ENCODE results near the gene WDR13. TPM values are rescaled to one million over a fixed set of nuclear protein-coding genes. Genes with fewer than 3 reads are reported as not detected.

WDR13 gene
- total and polyA plus RNA-seq, 2 donors: 41.9 to 153 TPM

GRCh38 chrX:48573690-48574269, 23.5 kb upstream of the WDR13 start:
- Histone ChIP-seq H3K4me1 (ENCODE audit: control insufficient read depth in 2 of 2, insufficient read depth in 2 of 2, low read length in 2 of 2) (peaks cover 13% of the 10 kb centered on the region in 2 donors), H3K9me3 (ENCODE audit: control insufficient read depth in 2 of 2, insufficient read depth in 1 of 2, low read length in 1 of 2) (no peaks in the 10 kb centered on the region), H3K27me3 (ENCODE audit: control insufficient read depth in 2 of 2, insufficient read depth in 1 of 2, low read length in 1 of 2) (no peaks in the 10 kb centered on the region), H3K4me3 (ENCODE audit: low read length in 2 of 2) (peak overlapping the region; percentile 63 to 78), H3K36me3 (ENCODE audit: control insufficient read depth in 2 of 2, insufficient read depth in 2 of 2, low read length in 1 of 2) (peaks cover 22 to 32% of the 10 kb centered on the region in 2 donors), H3K27ac (ENCODE audit: low read depth in 1 of 2, low read length in 1 of 2) (peak overlapping the region; percentile 93 to 100)
- WGBS: 49% methylated on average over 19 of the region's 19 CpGs
- peak in 1 of 9 donors; percentile 4 for DNase-seq (ENCODE audit: low read depth in 6 of 9, low spot score in 9 of 9)

GRCh38 chrX:48574270-48575266, 22.7 kb upstream of the WDR13 start, which contains the start of gene RBM3:
TSS of gene RBM3 (plus strand) at chrX:48574484. CDS start at chrX:48575181, 697 bp downstream.
- H3K9me3 ChIP-seq (ENCODE audit: control insufficient read depth in 2 of 2, insufficient read depth in 1 of 2, low read length in 1 of 2): no peaks in the 10 kb centered on the region
- under 1% methylated on average over 71 of the region's 71 CpGs for WGBS
- DNase-seq (ENCODE audit: low read depth in 6 of 9, low spot score in 9 of 9): peak; percentile 72 to 95 (median 87)
- peak within 1 kb of the TSS; percentile 93 to 100 for H3K27ac ChIP-seq (ENCODE audit: low read depth in 1 of 2, low read length in 1 of 2)
- no peaks in the 10 kb centered on the region for H3K27me3 ChIP-seq (ENCODE audit: control insufficient read depth in 2 of 2, insufficient read depth in 1 of 2, low read length in 1 of 2)
- H3K36me3 ChIP-seq (ENCODE audit: control insufficient read depth in 2 of 2, insufficient read depth in 2 of 2, low read length in 1 of 2): peaks cover 26 to 40% of the 10 kb centered on the region in 2 donors
- peaks cover 13% of the 10 kb centered on the region in 2 donors for H3K4me1 ChIP-seq (ENCODE audit: control insufficient read depth in 2 of 2, insufficient read depth in 2 of 2, low read length in 2 of 2)
- H3K4me3 ChIP-seq (ENCODE audit: low read length in 2 of 2): peak within 1 kb of the TSS; percentile 63 to 78

GRCh38 chrX:48575642-48576041, 21.6 kb upstream of the WDR13 start:
- 96% methylated on average over 13 of the region's 13 CpGs for WGBS
- Histone ChIP-seq H3K4me3 (ENCODE audit: low read length in 2 of 2) (peak overlapping the region; percentile 63 to 78), H3K9me3 (ENCODE audit: control insufficient read depth in 2 of 2, insufficient read depth in 1 of 2, low read length in 1 of 2) (no peaks in the 10 kb centered on the region), H3K27ac (ENCODE audit: low read depth in 1 of 2, low read length in 1 of 2) (peak overlapping the region in 1 of 2 donors; percentile 18), H3K36me3 (ENCODE audit: control insufficient read depth in 2 of 2, insufficient read depth in 2 of 2, low read length in 1 of 2) (peaks cover 26 to 40% of the 10 kb centered on the region in 2 donors), H3K4me1 (ENCODE audit: control insufficient read depth in 2 of 2, insufficient read depth in 2 of 2, low read length in 2 of 2) (peaks cover 13% of the 10 kb centered on the region in 2 donors), H3K27me3 (ENCODE audit: control insufficient read depth in 2 of 2, insufficient read depth in 1 of 2, low read length in 1 of 2) (no peaks in the 10 kb centered on the region)
- no peak for DNase-seq (ENCODE audit: low read depth in 6 of 9, low spot score in 9 of 9)

GRCh38 chrX:48576108-48576507, 21.2 kb upstream of the WDR13 start:
- Histone ChIP-seq H3K27me3 (ENCODE audit: control insufficient read depth in 2 of 2, insufficient read depth in 1 of 2, low read length in 1 of 2) (no peaks in the 10 kb centered on the region), H3K4me1 (ENCODE audit: control insufficient read depth in 2 of 2, insufficient read depth in 2 of 2, low read length in 2 of 2) (peaks cover 13% of the 10 kb centered on the region in 2 donors), H3K9me3 (ENCODE audit: control insufficient read depth in 2 of 2, insufficient read depth in 1 of 2, low read length in 1 of 2) (no peaks in the 10 kb centered on the region), H3K4me3 (ENCODE audit: low read length in 2 of 2) (no peak overlapping the region), H3K27ac (ENCODE audit: low read depth in 1 of 2, low read length in 1 of 2) (no peak overlapping the region), H3K36me3 (ENCODE audit: control insufficient read depth in 2 of 2, insufficient read depth in 2 of 2, low read length in 1 of 2) (peaks cover 26 to 40% of the 10 kb centered on the region in 2 donors)
- 92% methylated on average over 6 of the region's 6 CpGs for WGBS
- no peak for DNase-seq (ENCODE audit: low read depth in 6 of 9, low spot score in 9 of 9)

GRCh38 chrX:48578661-48579128, 18.6 kb upstream of the WDR13 start:
- 94% methylated on average over 2 of the region's 2 CpGs for WGBS
- Histone ChIP-seq H3K27me3 (ENCODE audit: control insufficient read depth in 2 of 2, insufficient read depth in 1 of 2, low read length in 1 of 2) (no peaks in the 10 kb centered on the region), H3K36me3 (ENCODE audit: control insufficient read depth in 2 of 2, insufficient read depth in 2 of 2, low read length in 1 of 2) (peaks cover 26 to 40% of the 10 kb centered on the region in 2 donors), H3K9me3 (ENCODE audit: control insufficient read depth in 2 of 2, insufficient read depth in 1 of 2, low read length in 1 of 2) (no peaks in the 10 kb centered on the region), H3K4me1 (ENCODE audit: control insufficient read depth in 2 of 2, insufficient read depth in 2 of 2, low read length in 2 of 2) (peaks cover 11 to 13% of the 10 kb centered on the region in 2 donors), H3K4me3 (ENCODE audit: low read length in 2 of 2) (no peak overlapping the region), H3K27ac (ENCODE audit: low read depth in 1 of 2, low read length in 1 of 2) (no peak overlapping the region)
- no peak for DNase-seq (ENCODE audit: low read depth in 6 of 9, low spot score in 9 of 9)

- 97% methylated on average over 3 of the region's 3 CpGs for WGBS
- peaks cover 9 to 13% of the 10 kb centered on the region in 2 donors for H3K4me1 ChIP-seq (ENCODE audit: control insufficient read depth in 2 of 2, insufficient read depth in 2 of 2, low read length in 2 of 2)
- DNase-seq (ENCODE audit: low read depth in 6 of 9, low spot score in 9 of 9): no peak
- H3K27ac ChIP-seq (ENCODE audit: low read depth in 1 of 2, low read length in 1 of 2): no peak overlapping the region
- H3K36me3 ChIP-seq (ENCODE audit: control insufficient read depth in 2 of 2, insufficient read depth in 2 of 2, low read length in 1 of 2): peaks cover 26 to 40% of the 10 kb centered on the region in 2 donors
- no peak overlapping the region for H3K4me3 ChIP-seq (ENCODE audit: low read length in 2 of 2)
- no peaks in the 10 kb centered on the region for H3K27me3 ChIP-seq (ENCODE audit: control insufficient read depth in 2 of 2, insufficient read depth in 1 of 2, low read length in 1 of 2)
- H3K9me3 ChIP-seq (ENCODE audit: control insufficient read depth in 2 of 2, insufficient read depth in 1 of 2, low read length in 1 of 2): no peaks in the 10 kb centered on the region
Observed at GRCh38 chrX:48579259-48579658, 18.0 kb upstream of the WDR13 start.

- Histone ChIP-seq H3K36me3 (ENCODE audit: control insufficient read depth in 2 of 2, insufficient read depth in 2 of 2, low read length in 1 of 2) (peaks cover 20 to 33% of the 10 kb centered on the region in 2 donors), H3K27ac (ENCODE audit: low read depth in 1 of 2, low read length in 1 of 2) (no peak overlapping the region)
- 94% methylated on average over 1 of the region's 1 CpG for WGBS
Observed at GRCh38 chrX:48580662-48581061, 16.6 kb upstream of the WDR13 start.

GRCh38 chrX:48584698-48585097, 12.6 kb upstream of the WDR13 start:
- Histone ChIP-seq H3K36me3 (ENCODE audit: control insufficient read depth in 2 of 2, insufficient read depth in 2 of 2, low read length in 1 of 2) (no peaks in the 10 kb centered on the region), H3K9me3 (ENCODE audit: control insufficient read depth in 2 of 2, insufficient read depth in 1 of 2, low read length in 1 of 2) (no peaks in the 10 kb centered on the region), H3K4me1 (ENCODE audit: control insufficient read depth in 2 of 2, insufficient read depth in 2 of 2, low read length in 2 of 2) (no peaks in the 10 kb centered on the region), H3K27ac (ENCODE audit: low read depth in 1 of 2, low read length in 1 of 2) (no peak overlapping the region), H3K4me3 (ENCODE audit: low read length in 2 of 2) (no peak overlapping the region), H3K27me3 (ENCODE audit: control insufficient read depth in 2 of 2, insufficient read depth in 1 of 2, low read length in 1 of 2) (no peaks in the 10 kb centered on the region)
- no peak for DNase-seq (ENCODE audit: low read depth in 6 of 9, low spot score in 9 of 9)
- 72% methylated on average over 2 of the region's 2 CpGs for WGBS

More at GRCh38 chrX:48580662-48581061, 16.6 kb upstream of the WDR13 start:
- Histone ChIP-seq H3K4me1 (ENCODE audit: control insufficient read depth in 2 of 2, insufficient read depth in 2 of 2, low read length in 2 of 2) (peaks cover 2 to 7% of the 10 kb centered on the region in 2 donors), H3K9me3 (ENCODE audit: control insufficient read depth in 2 of 2, insufficient read depth in 1 of 2, low read length in 1 of 2) (no peaks in the 10 kb centered on the region), H3K4me3 (ENCODE audit: low read length in 2 of 2) (no peak overlapping the region), H3K27me3 (ENCODE audit: control insufficient read depth in 2 of 2, insufficient read depth in 1 of 2, low read length in 1 of 2) (no peaks in the 10 kb centered on the region)
- DNase-seq (ENCODE audit: low read depth in 6 of 9, low spot score in 9 of 9): no peak
